SK-N-SH treated with all-trans-retinoic acid at 6 μM for 48 hours (cell line): ENCODE results near the gene KIF13A.

Experiments used
- ATAC-seq: fragments of 200-7000 bp; cut with Tn5 transposase; 3 replicates; pipeline ENCODE4 v1.9.1; 2020; ENCODE audit warnings: mild to moderate bottlenecking, moderate library complexity
- CREB5 ChIP-seq: fragments of 250-450 bp; sonication (Bioruptor Pico); IDR thresholded peaks from 2 replicates; pipeline ENCODE4 v1.5.1; 2020; ENCODE audit warnings: low read depth, mild to moderate bottlenecking, moderate library complexity
- CSDC2 ChIP-seq: fragments of 250-450 bp; sonication (Bioruptor Pico); IDR thresholded peaks from 2 replicates; pipeline ENCODE4 v1.5.0; 2020; ENCODE audit warnings: mild to moderate bottlenecking, moderate library complexity
- ESRRG ChIP-seq: fragments of 250-450 bp; sonication (Bioruptor Pico); IDR thresholded peaks from 2 replicates; pipeline ENCODE4 v1.6.1; 2021; ENCODE audit warnings: mild to moderate bottlenecking
- GLIS3 ChIP-seq: fragments of 250-450 bp; sonication (Bioruptor Pico); IDR thresholded peaks from 2 replicates; pipeline ENCODE4 v1.5.0; 2020; ENCODE audit warnings: mild to moderate bottlenecking, moderate library complexity
- ISL1 ChIP-seq: fragments of 250-450 bp; sonication (Bioruptor Pico); IDR thresholded peaks from 2 replicates; pipeline ENCODE4 v2.1.2; 2022; ENCODE audit warnings: mild to moderate bottlenecking, moderate library complexity
- OSR1 ChIP-seq: fragments of 250-450 bp; sonication (Bioruptor Pico); IDR thresholded peaks from 2 replicates; pipeline ENCODE4 v1.8.0; 2022; ENCODE audit warnings: moderate library complexity, mild to moderate bottlenecking, inconsistent platforms
- PATZ1 ChIP-seq: fragments of 250-450 bp; sonication (Bioruptor Pico); IDR thresholded peaks from 2 replicates; pipeline ENCODE4 v1.8.0; 2020; ENCODE audit warnings: mild to moderate bottlenecking, moderate library complexity, borderline replicate concordance
- PPARA ChIP-seq: fragments of 250-450 bp; sonication (Bioruptor Pico); IDR thresholded peaks from 2 replicates; pipeline ENCODE4 v1.5.0; 2020; ENCODE audit warnings: mild to moderate bottlenecking, borderline replicate concordance
- RARB ChIP-seq: fragments of 250-450 bp; sonication (Bioruptor Pico); IDR thresholded peaks from 2 replicates; pipeline ENCODE4 v1.8.0; 2021; ENCODE audit warnings: mild to moderate bottlenecking, moderate library complexity
- TOX ChIP-seq: fragments of 250-450 bp; sonication (Bioruptor Pico); IDR thresholded peaks from 2 replicates; pipeline ENCODE4 v1.8.0; 2021; ENCODE audit warnings: mild to moderate bottlenecking, moderate library complexity, borderline replicate concordance
- TSHZ2 ChIP-seq: fragments of 250-450 bp; sonication (Bioruptor Pico); IDR thresholded peaks from 2 replicates; pipeline ENCODE4 v1.5.0; 2020; ENCODE audit warnings: mild to moderate bottlenecking, moderate library complexity
- ZC3H10 ChIP-seq: fragments of 250-450 bp; sonication (Bioruptor Pico); IDR thresholded peaks from 2 replicates; pipeline ENCODE4 v1.5.1; 2021; ENCODE audit warnings: mild to moderate bottlenecking, moderate library complexity
- ZFP3 ChIP-seq: fragments of 250-450 bp; sonication (Bioruptor Pico); IDR thresholded peaks from 2 replicates; pipeline ENCODE4 v1.5.0; 2020; ENCODE audit warnings: mild to moderate bottlenecking, moderate library complexity
- ZNF565 ChIP-seq: fragments of 450-650 bp; formaldehyde crosslinking; conservative IDR thresholded peaks from 2 replicates; pipeline ENCODE4 v1.5.0; 2020; ENCODE audit warnings: low read depth, mild to moderate bottlenecking, moderate library complexity
- ZNF70 ChIP-seq: fragments of 450-650 bp; formaldehyde crosslinking; IDR thresholded peaks from 2 replicates; pipeline ENCODE4 v1.5.0; 2020; ENCODE audit warnings: mild to moderate bottlenecking, moderate library complexity
- ZNF8 ChIP-seq: fragments of 450-650 bp; formaldehyde crosslinking; IDR thresholded peaks from 2 replicates; pipeline ENCODE4 v1.5.0; 2020; ENCODE audit warnings: mild to moderate bottlenecking, moderate library complexity

KIF13A gene

GRCh38 chr6:17870300-17871188 is 116.9 kb downstream of the KIF13A start:
- no peak for ATAC-seq

GRCh38 chr6:17869753-17870050 is 117.7 kb downstream of the KIF13A start:
- no peak for ATAC-seq
- no peak for TF ChIP-seq RARB
- 0 out of 2 replicates have a peak, but pooled peaks have one; percentile 29 for TF ChIP-seq ISL1 (CRISPR knock-in tag)
- TF ChIP-seq PATZ1, result no peak
- no peak for TF ChIP-seq ZNF8 (CRISPR knock-in tag)

More at GRCh38 chr6:17870300-17871188, 116.9 kb downstream of the KIF13A start:
- no peak for TF ChIP-seq ZNF70 (CRISPR knock-in tag)
- TF ChIP-seq PATZ1, result no peak
- no peak for TF ChIP-seq CSDC2 (CRISPR knock-in tag)
- no peak for TF ChIP-seq ZNF565 (CRISPR knock-in tag)
- TF ChIP-seq OSR1, result no peak
- no peak for TF ChIP-seq PPARA (CRISPR knock-in tag)

- peak; percentile 29; the same call in 1 of the 2 replicates for TF ChIP-seq ISL1 (CRISPR knock-in tag)
- TF ChIP-seq CREB5, result no peak
- TF ChIP-seq ZNF565 (CRISPR knock-in tag), result no peak
- ATAC-seq, result no peak; the same call in 2 of the 3 replicates
Measured at GRCh38 chr6:17869010-17869752, 118.3 kb downstream of the KIF13A start.

GRCh38 chr6:17867880-17868279 is 119.6 kb downstream of the KIF13A start:
- ATAC-seq, result peak; percentile 61
- no peak for TF ChIP-seq TOX
- TF ChIP-seq ESRRG (CRISPR knock-in tag), result no peak
- TF ChIP-seq ZNF8 (CRISPR knock-in tag), result no peak
- 0 out of 2 replicates have a peak, but pooled peaks have one; percentile 46 for TF ChIP-seq ISL1 (CRISPR knock-in tag)
- 0 out of 2 replicates have a peak, but pooled peaks have one; percentile 16 for TF ChIP-seq PPARA (CRISPR knock-in tag)
- no peak for TF ChIP-seq CREB5
- TF ChIP-seq TSHZ2 (CRISPR knock-in tag), result no peak
- TF ChIP-seq GLIS3, result no peak
- no peak for TF ChIP-seq ZFP3
- TF ChIP-seq ZC3H10 (CRISPR knock-in tag), result no peak
- TF ChIP-seq RARB, result no peak
